Calu3 (cell line): Measurements from ENCODE around the gene FBH1. TPM values are rescaled to one million over a fixed set of nuclear protein-coding genes. Genes with fewer than 3 reads are reported as not detected.

ENCODE experiments used
- BruUV-seq: library from RNA; stranded (reverse); fragments of 400-500 nt; replicated peaks from 2 replicates; lab custom pipeline; 2021; lab: Mats Ljungman, UMichigan
- CTCF ChIA-PET: fragments of 300-600 bp; sonication (Branson Sonifier 250); formaldehyde crosslinking; loops from one replicate; lab custom pipeline; 2022; ENCODE audit warnings: antibody characterized with exemption; lab: Charles Lee
- DNase-seq: peaks from one replicate; pipeline ENCODE4 v3.0.0; 2022
- H3K27ac Mint-ChIP-seq: one replicate; pipeline ENCODE4 v1.8.0; 2022; ENCODE audit warnings: mixed read lengths; ENCODE audit not compliant: unreplicated experiment
- H3K27me3 Mint-ChIP-seq: one replicate; pipeline ENCODE4 v1.8.0; 2022; ENCODE audit warnings: mixed read lengths; ENCODE audit not compliant: unreplicated experiment
- H3K36me3 Mint-ChIP-seq: one replicate; pipeline ENCODE4 v1.8.0; 2022; ENCODE audit warnings: mild to moderate bottlenecking, moderate library complexity, mixed read lengths; ENCODE audit not compliant: insufficient read depth, unreplicated experiment
- H3K4me1 Mint-ChIP-seq: one replicate; pipeline ENCODE4 v1.8.0; 2022; ENCODE audit warnings: mild to moderate bottlenecking, low read depth, mixed read lengths; ENCODE audit not compliant: unreplicated experiment
- H3K4me3 Mint-ChIP-seq: one replicate; pipeline ENCODE4 v1.8.0; 2022; ENCODE audit warnings: mild to moderate bottlenecking, low read depth, moderate library complexity, mixed read lengths; ENCODE audit not compliant: unreplicated experiment
- H3K9me3 Mint-ChIP-seq: one replicate; pipeline ENCODE4 v1.8.0; 2022; ENCODE audit warnings: low read depth, mixed read lengths; ENCODE audit not compliant: unreplicated experiment
- CTCF ChIP-seq: fragments of 200-600 bp; IDR thresholded peaks from one replicate; pipeline ENCODE4 v1.8.0; 2022; ENCODE audit warnings: antibody characterized with exemption; ENCODE audit not compliant: unreplicated experiment
- intact Hi-C: fragments of 100-400 bp; cut with micrococcal nuclease; formaldehyde crosslinking; loops from one replicate; pipeline ENCODE4 v1.10.0; 2022; ENCODE audit not compliant: unreplicated experiment
- total RNA-seq: library from RNA; stranded (reverse); gene quantifications from 2 replicates; pipeline ENCODE4 v1.2.3, GENCODE V29; 2022

Gene FBH1
- total RNA-seq, 1 experiment from 2014 or later, result 79.4 TPM

GRCh38 chr10:5938291-5938690 lies 48.2 kb downstream of the FBH1 start:
- H3K4me3 Mint-ChIP-seq, result no peak overlapping the region
- H3K27ac Mint-ChIP-seq, result peak overlapping the region; percentile 24
- CTCF ChIA-PET, result no interaction called here
- H3K36me3 Mint-ChIP-seq, result peaks cover 4% of the 10 kb centered on the region
- peaks cover 2% of the 10 kb centered on the region for H3K4me1 Mint-ChIP-seq
- TF ChIP-seq CTCF, result no peak
- BruUV-seq, result no TSS peak
- DNase-seq, result no peak
- no peaks in the 10 kb centered on the region for H3K9me3 Mint-ChIP-seq
- no peaks in the 10 kb centered on the region for H3K27me3 Mint-ChIP-seq
- intact Hi-C loops, result no loop called here

GRCh38 chr10:5940807-5941218 lies 50.8 kb downstream of the FBH1 start:
- CTCF ChIA-PET, result no interaction called here
- Mint-ChIP-seq H3K36me3 (peaks cover 15% of the 10 kb centered on the region), H3K4me1 (peaks cover 20% of the 10 kb centered on the region), H3K27ac (no peak overlapping the region), H3K9me3 (no peaks in the 10 kb centered on the region), H3K27me3 (no peaks in the 10 kb centered on the region), H3K4me3 (no peak overlapping the region)
- TF ChIP-seq CTCF, result no peak
- no TSS peak for BruUV-seq
- no peak for DNase-seq
- intact Hi-C loops, result no loop called here

- BruUV-seq, result no TSS peak
- no peaks in the 10 kb centered on the region for H3K27me3 Mint-ChIP-seq
Observed at GRCh38 chr10:5941579-5941978, 51.5 kb downstream of the FBH1 start.

GRCh38 chr10:5942001-5942400 lies 52.0 kb downstream of the FBH1 start:
- no peaks in the 10 kb centered on the region for H3K9me3 Mint-ChIP-seq
- H3K27me3 Mint-ChIP-seq, result no peaks in the 10 kb centered on the region
- H3K36me3 Mint-ChIP-seq, result peaks cover 15% of the 10 kb centered on the region
- H3K4me3 Mint-ChIP-seq, result no peak overlapping the region
- CTCF ChIA-PET, result interaction anchor here (1.0 kb wide), 1 partner anchor 109 kb away, joined by 3 read pairs; no protein-coding TSS in a partner anchor
- BruUV-seq, result no TSS peak
- no peak overlapping the region for H3K27ac Mint-ChIP-seq
- no peak for DNase-seq
- intact Hi-C loops, result no loop called here
- TF ChIP-seq CTCF, result no peak
- peaks cover 20% of the 10 kb centered on the region for H3K4me1 Mint-ChIP-seq

More at GRCh38 chr10:5941579-5941978, 51.5 kb downstream of the FBH1 start:
- Mint-ChIP-seq H3K36me3 (peaks cover 15% of the 10 kb centered on the region), H3K27ac (no peak overlapping the region), H3K4me1 (peaks cover 20% of the 10 kb centered on the region), H3K4me3 (no peak overlapping the region), H3K9me3 (no peaks in the 10 kb centered on the region)
- no peak for TF ChIP-seq CTCF
- CTCF ChIA-PET, result interaction anchor here (1.0 kb wide), 1 partner anchor 110 kb away, joined by 3 read pairs; no protein-coding TSS in a partner anchor
- DNase-seq, result no peak
- intact Hi-C loops, result no loop called here
